GM12874 (cell line): Measurements from ENCODE around the gene CD84.

Source experiments
- CTCF ChIP-seq: IDR thresholded peaks from 2 replicates; pipeline ENCODE4 v1.5.1; 2011; ENCODE audit warnings: low read depth, mild to moderate bottlenecking, control low read depth, low read length, moderate library complexity; ENCODE audit not compliant: insufficient read depth

Gene CD84

GRCh38 chr1:160565564-160565963, 13.7 kb downstream of the CD84 start:
- no peak for TF ChIP-seq CTCF

GRCh38 chr1:160560806-160561205, 18.5 kb downstream of the CD84 start:
- no peak for TF ChIP-seq CTCF

- no peak for TF ChIP-seq CTCF
Measured at GRCh38 chr1:160560045-160560705, 19.1 kb downstream of the CD84 start.

- no peak for TF ChIP-seq CTCF
Measured at GRCh38 chr1:160558660-160559380, 20.5 kb downstream of the CD84 start.

GRCh38 chr1:160553778-160554177, 25.5 kb downstream of the CD84 start:
- TF ChIP-seq CTCF = no peak

- TF ChIP-seq CTCF = no peak
Measured at GRCh38 chr1:160552425-160552824, 26.9 kb downstream of the CD84 start.

- TF ChIP-seq CTCF = peak; percentile 54
Measured at GRCh38 chr1:160550572-160551034, 28.7 kb downstream of the CD84 start.
